Gastroesophageal sphincter (tissue), 3 donors: ENCODE measurements around the gene FAM53B.

ENCODE experiments used
- EP300 ChIP-seq: sonication (generic); formaldehyde crosslinking; IDR thresholded peaks from one replicate; pipeline ENCODE4 v1.6.1; 2017; ENCODE audit warnings: antibody characterized with exemption, mild to moderate bottlenecking
- POLR2A ChIP-seq, 2 donors: fragments of 450-650 bp; IDR thresholded peaks; one replicate each; pipeline ENCODE4 v1.6.1; 2017; ENCODE audit warnings: antibody characterized with exemption in 2 of 2, mild to moderate bottlenecking in 2 of 2, moderate library complexity in 1 of 2
- POLR2AphosphoS5 ChIP-seq: sonication (generic); formaldehyde crosslinking; IDR thresholded peaks from one replicate; pipeline ENCODE4 v1.6.1; 2017; ENCODE audit warnings: antibody characterized with exemption
- TF ChIP-seq, protein P1 (sequence below), 4 experiments: fragments of 200-600 bp in 2 of 4; fragments of 450-650 bp in 2 of 4; sonication (generic) in 1 of 4; IDR thresholded peaks; one replicate each; pipeline ENCODE4 v1.5.1; 2017 to 2019; ENCODE audit warnings: antibody characterized with exemption in 4 of 4, mild to moderate bottlenecking in 2 of 4, moderate library complexity in 2 of 4

DNA sequence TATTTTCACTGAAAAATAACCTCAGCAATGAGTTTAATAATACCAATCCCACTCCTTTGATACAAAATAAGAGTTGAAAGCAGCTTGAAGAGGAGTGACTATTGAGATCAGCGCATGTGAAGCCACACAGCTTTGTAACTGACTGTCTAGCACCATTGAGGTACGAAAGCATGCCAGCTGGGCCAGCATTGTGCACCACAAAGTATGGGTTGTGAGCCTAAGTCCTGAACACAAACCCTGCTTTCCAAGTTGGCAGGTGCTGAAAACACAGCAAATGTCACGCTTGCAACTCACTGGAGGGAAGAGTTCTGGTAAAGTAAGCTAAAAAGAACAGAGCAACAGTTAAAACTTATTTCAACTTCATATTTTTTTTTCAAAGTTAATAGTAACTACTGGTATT, 4.0 kb upstream of the FAM53B start:
- no peak for TF ChIP-seq POLR2A (IDR thresholded peaks at IDR 0.05)
- TF ChIP-seq POLR2AphosphoS5, result no peak
- TF ChIP-seq, protein P1, sequence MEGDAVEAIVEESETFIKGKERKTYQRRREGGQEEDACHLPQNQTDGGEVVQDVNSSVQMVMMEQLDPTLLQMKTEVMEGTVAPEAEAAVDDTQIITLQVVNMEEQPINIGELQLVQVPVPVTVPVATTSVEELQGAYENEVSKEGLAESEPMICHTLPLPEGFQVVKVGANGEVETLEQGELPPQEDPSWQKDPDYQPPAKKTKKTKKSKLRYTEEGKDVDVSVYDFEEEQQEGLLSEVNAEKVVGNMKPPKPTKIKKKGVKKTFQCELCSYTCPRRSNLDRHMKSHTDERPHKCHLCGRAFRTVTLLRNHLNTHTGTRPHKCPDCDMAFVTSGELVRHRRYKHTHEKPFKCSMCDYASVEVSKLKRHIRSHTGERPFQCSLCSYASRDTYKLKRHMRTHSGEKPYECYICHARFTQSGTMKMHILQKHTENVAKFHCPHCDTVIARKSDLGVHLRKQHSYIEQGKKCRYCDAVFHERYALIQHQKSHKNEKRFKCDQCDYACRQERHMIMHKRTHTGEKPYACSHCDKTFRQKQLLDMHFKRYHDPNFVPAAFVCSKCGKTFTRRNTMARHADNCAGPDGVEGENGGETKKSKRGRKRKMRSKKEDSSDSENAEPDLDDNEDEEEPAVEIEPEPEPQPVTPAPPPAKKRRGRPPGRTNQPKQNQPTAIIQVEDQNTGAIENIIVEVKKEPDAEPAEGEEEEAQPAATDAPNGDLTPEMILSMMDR (IDR thresholded peaks at IDR 0.05), result no peak
- no peak for TF ChIP-seq EP300
